Karpas-422 (cell line): Measurements from ENCODE around the gene RASGEF1B. TPM values are rescaled to one million over a fixed set of nuclear protein-coding genes. Genes with fewer than 3 reads are reported as not detected.

ENCODE experiments used
- DNase-seq: peaks from one replicate; pipeline ENCODE4 v3.0.0-alpha.2; 2015
- H2AFZ ChIP-seq: fragments of 200-600 bp; sonication (generic); 2 replicates; pipeline ENCODE4 v1.6.1; 2014; ENCODE audit warnings: antibody characterized with exemption, low read length, mixed read lengths
- H3K27ac ChIP-seq: fragments of 200-600 bp; sonication (generic); 2 replicates; pipeline ENCODE4 v1.5.1; 2014; ENCODE audit warnings: mild to moderate bottlenecking, low read length, moderate library complexity
- H3K27me3 ChIP-seq: fragments of 200-600 bp; sonication (generic); 2 replicates; pipeline ENCODE4 v1.6.1; 2014; ENCODE audit warnings: low read length, mixed read lengths
- H3K36me3 ChIP-seq: fragments of 200-600 bp; sonication (generic); 2 replicates; pipeline ENCODE4 v1.6.1; 2014; ENCODE audit warnings: low read length, mixed read lengths; ENCODE audit not compliant: insufficient read depth
- H3K4me1 ChIP-seq: fragments of 200-600 bp; sonication (generic); 2 replicates; pipeline ENCODE4 v1.6.1; 2014; ENCODE audit warnings: mild to moderate bottlenecking, low read length, mixed read lengths
- H3K4me2 ChIP-seq: fragments of 200-600 bp; sonication (generic); 2 replicates; pipeline ENCODE4 v1.6.1; 2014; ENCODE audit warnings: low read length, low read depth, mild to moderate bottlenecking; ENCODE audit not compliant: poor library complexity, severe bottlenecking
- H3K4me3 ChIP-seq: fragments of 200-600 bp; sonication (generic); 2 replicates; pipeline ENCODE4 v1.5.1; 2014; ENCODE audit warnings: mild to moderate bottlenecking, antibody characterized with exemption, low read length, mixed read lengths
- H3K79me2 ChIP-seq: fragments of 200-600 bp; sonication (generic); 2 replicates; pipeline ENCODE4 v1.6.1; 2014; ENCODE audit warnings: mild to moderate bottlenecking, low read length, mixed read lengths
- H3K9ac ChIP-seq: fragments of 200-600 bp; sonication (generic); 2 replicates; pipeline ENCODE4 v1.6.0; 2014; ENCODE audit warnings: low read length
- H3K9me2 ChIP-seq: fragments of 200-600 bp; sonication (generic), shearing (Covaris generic); replicated peaks from 2 replicates; pipeline ENCODE4 v1.6.0; 2014; ENCODE audit warnings: mild to moderate bottlenecking, low read length, moderate library complexity; ENCODE audit not compliant: insufficient read depth
- H3K9me3 ChIP-seq: fragments of 300-700, 200-600 bp; sonication (generic); 2 replicates; pipeline ENCODE4 v1.6.1; 2014; ENCODE audit warnings: low read length, mixed read lengths
- H4K20me1 ChIP-seq: fragments of 200-600 bp; sonication (generic); 2 replicates; pipeline ENCODE4 v1.6.1; 2014; ENCODE audit warnings: mild to moderate bottlenecking, antibody characterized with exemption, low read length, low read depth; ENCODE audit not compliant: insufficient read depth
- total RNA-seq: library from RNA; depleted of rRNA; stranded (reverse); fragments of >200 nt; shearing (Covaris generic); gene quantifications from 2 replicates; pipeline ENCODE4 v1.2.3, GENCODE V29; 2014; ENCODE audit warnings: low replicate concordance

The RASGEF1B gene
- total RNA-seq, 1 experiment from 2014 or later = 1.6 TPM

DNA sequence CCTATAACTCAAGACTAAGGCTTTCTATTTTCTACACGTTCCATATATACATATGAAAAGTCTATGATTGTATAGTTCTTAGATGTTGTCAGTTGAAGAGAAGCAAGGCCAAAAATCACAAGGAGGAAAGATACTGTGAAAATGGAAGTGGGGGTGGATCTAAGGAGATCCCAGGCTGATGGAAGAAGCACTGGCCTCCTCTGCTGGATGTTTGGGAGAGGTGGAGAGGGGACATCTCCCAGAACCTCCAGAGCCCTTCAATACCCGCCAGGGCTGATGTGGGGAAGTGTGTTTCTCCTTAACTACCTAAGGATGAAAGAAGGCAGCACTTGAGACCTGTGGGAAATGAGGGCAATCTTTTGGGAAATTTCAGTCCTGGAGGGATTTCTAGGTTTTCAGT, 67.4 kb downstream of the RASGEF1B start:
- no peaks in the 10 kb centered on the region for H3K79me2 ChIP-seq
- H3K27ac ChIP-seq = no peak overlapping the region
- H3K36me3 ChIP-seq = no peaks in the 10 kb centered on the region
- H3K9me3 ChIP-seq = no peaks in the 10 kb centered on the region
- H3K27me3 ChIP-seq = no peaks in the 10 kb centered on the region
- DNase-seq = no peak
- H4K20me1 ChIP-seq = no peaks in the 10 kb centered on the region
- no peak overlapping the region for H2AFZ ChIP-seq
- no peak overlapping the region for H3K4me2 ChIP-seq
- no peaks in the 10 kb centered on the region for H3K9me2 ChIP-seq
- H3K9ac ChIP-seq = no peak overlapping the region
- H3K4me1 ChIP-seq = no peaks in the 10 kb centered on the region
- no peak overlapping the region for H3K4me3 ChIP-seq

DNA sequence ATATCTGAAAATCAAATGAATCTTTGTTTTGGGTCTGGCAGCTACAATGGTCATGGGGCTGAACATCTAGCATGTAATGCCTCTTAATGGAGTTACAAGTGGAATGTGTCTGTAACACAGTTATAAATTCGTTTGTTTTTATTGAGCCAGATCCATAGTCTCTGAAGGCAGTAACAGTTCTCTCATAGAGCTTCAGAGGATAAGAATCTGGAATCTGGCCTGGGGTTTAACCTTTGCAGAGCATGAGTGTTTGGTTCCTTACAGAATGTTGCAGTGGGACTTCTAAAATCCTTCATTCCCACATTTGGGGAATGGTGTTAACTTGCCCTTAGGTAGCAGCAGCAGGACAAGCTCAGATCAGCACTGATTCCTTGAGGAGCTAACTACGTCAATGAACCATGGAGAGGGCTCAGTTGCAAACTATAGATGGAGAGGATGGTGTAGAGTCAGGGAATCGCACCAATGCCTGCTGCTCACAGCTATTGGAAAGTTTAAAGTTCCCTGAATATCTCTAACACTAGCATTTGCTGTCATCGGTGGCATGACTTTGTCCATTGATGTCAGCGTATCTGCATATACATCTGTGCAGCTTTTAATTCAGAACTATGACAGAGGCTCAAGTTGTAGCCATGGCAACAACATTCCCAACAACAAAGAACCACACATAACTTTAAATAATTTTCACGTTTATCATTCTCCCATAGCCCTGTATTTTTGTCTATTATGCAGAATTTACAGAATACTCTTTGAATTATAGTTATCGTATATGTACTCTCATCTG, 72.2 kb downstream of the RASGEF1B start:
- Histone ChIP-seq H3K4me2 (no peak overlapping the region), H3K4me1 (no peaks in the 10 kb centered on the region), H3K27me3 (no peaks in the 10 kb centered on the region), H3K36me3 (no peaks in the 10 kb centered on the region), H3K27ac (no peak overlapping the region), H3K9ac (no peak overlapping the region), H3K79me2 (no peaks in the 10 kb centered on the region), H3K4me3 (no peak overlapping the region), H3K9me2 (no peaks in the 10 kb centered on the region), H3K9me3 (no peaks in the 10 kb centered on the region), H2AFZ (no peak overlapping the region), H4K20me1 (no peaks in the 10 kb centered on the region)
- DNase-seq = no peak

DNA sequence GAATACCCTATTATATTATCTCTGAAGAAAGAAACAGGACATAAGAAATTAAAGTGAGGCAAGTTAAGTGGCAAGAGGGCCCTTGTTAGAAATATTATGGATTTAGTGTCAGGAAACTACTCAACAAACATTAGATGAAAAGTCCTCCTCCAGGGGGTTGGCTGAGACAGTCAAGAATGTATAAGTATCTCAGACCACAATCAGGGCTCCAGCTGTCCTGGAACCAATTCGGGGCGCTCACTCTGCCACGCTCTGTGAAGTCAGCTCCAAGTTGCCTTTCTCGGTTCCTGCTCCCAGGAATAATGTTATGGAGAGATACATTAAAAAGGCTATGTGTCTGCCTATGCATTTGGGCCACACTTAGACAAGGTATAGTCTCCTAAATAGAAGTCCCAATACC, 73.3 kb downstream of the RASGEF1B start:
- H3K79me2 ChIP-seq = no peaks in the 10 kb centered on the region
- no peak for DNase-seq
- H3K4me2 ChIP-seq = no peak overlapping the region
- H3K27ac ChIP-seq = no peak overlapping the region
- H3K9me2 ChIP-seq = no peaks in the 10 kb centered on the region
- no peak overlapping the region for H3K4me3 ChIP-seq
- H3K4me1 ChIP-seq = no peaks in the 10 kb centered on the region
- no peaks in the 10 kb centered on the region for H3K9me3 ChIP-seq
- H3K27me3 ChIP-seq = no peaks in the 10 kb centered on the region
- no peak overlapping the region for H2AFZ ChIP-seq
- no peaks in the 10 kb centered on the region for H3K36me3 ChIP-seq
- H3K9ac ChIP-seq = no peak overlapping the region
- H4K20me1 ChIP-seq = no peaks in the 10 kb centered on the region

- H3K9me2 ChIP-seq = no peaks in the 10 kb centered on the region
- no peak overlapping the region for H3K27ac ChIP-seq
- H3K9ac ChIP-seq = no peak overlapping the region
- no peaks in the 10 kb centered on the region for H3K9me3 ChIP-seq
- H4K20me1 ChIP-seq = no peaks in the 10 kb centered on the region
- no peaks in the 10 kb centered on the region for H3K79me2 ChIP-seq
- no peak overlapping the region for H2AFZ ChIP-seq
- no peak overlapping the region for H3K4me2 ChIP-seq
- H3K36me3 ChIP-seq = no peaks in the 10 kb centered on the region
- no peak for DNase-seq
- H3K4me1 ChIP-seq = no peaks in the 10 kb centered on the region
- no peak overlapping the region for H3K4me3 ChIP-seq
- no peaks in the 10 kb centered on the region for H3K27me3 ChIP-seq
Observed at GRCh38 chr4:81397635-81398034, 74.1 kb downstream of the RASGEF1B start.

DNA sequence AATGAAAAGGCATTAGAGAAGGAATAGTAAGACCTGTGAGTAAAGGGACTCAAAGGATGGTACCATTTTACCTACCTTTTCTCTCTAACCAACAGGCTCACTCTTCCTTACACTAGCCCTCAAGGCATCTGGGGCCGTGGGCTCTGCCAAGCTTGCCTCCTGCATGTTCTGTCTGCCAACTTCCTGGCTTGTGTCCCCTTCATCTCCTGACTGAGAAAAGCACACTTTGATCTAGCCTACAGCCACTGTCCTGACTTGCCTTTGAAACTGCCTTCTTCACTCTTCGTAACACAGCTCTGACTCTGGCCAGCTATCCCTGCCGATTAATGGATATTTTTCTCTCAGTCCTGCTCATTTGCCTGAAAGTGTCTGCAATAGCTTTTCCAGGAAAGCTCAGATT, 76.5 kb downstream of the RASGEF1B start:
- no peak overlapping the region for H3K9ac ChIP-seq
- H3K4me2 ChIP-seq = no peak overlapping the region
- H3K9me2 ChIP-seq = no peaks in the 10 kb centered on the region
- H3K4me3 ChIP-seq = no peak overlapping the region
- no peak for DNase-seq
- H3K27ac ChIP-seq = no peak overlapping the region
- H3K4me1 ChIP-seq = no peaks in the 10 kb centered on the region
- H3K9me3 ChIP-seq = no peaks in the 10 kb centered on the region
- H4K20me1 ChIP-seq = no peaks in the 10 kb centered on the region
- no peaks in the 10 kb centered on the region for H3K27me3 ChIP-seq
- no peaks in the 10 kb centered on the region for H3K36me3 ChIP-seq
- no peak overlapping the region for H2AFZ ChIP-seq
- no peaks in the 10 kb centered on the region for H3K79me2 ChIP-seq

DNA sequence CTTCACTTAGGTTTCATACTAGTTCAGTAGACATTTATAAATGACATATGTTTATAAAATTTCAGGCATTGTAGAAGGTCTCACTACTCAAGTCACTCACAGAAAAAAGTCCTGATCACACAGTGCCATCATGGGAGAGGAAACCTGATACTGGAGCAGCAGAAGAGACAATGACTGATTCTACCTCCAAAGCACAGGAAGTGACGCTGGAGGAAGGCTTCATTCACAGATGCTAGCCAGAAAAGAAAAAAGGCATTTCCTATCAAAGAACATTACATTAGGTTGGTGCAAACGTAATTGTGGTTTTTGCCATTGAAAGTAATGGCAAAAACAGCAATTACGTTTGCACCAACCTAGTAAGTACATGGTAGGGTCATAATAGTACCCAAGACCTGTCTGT, 79.5 kb downstream of the RASGEF1B start:
- Histone ChIP-seq H3K27me3 (no peaks in the 10 kb centered on the region), H3K4me1 (no peaks in the 10 kb centered on the region), H3K4me2 (no peak overlapping the region), H3K79me2 (no peaks in the 10 kb centered on the region), H3K36me3 (no peaks in the 10 kb centered on the region), H3K9ac (no peak overlapping the region), H3K27ac (no peak overlapping the region), H3K9me2 (no peaks in the 10 kb centered on the region), H2AFZ (no peak overlapping the region), H4K20me1 (no peaks in the 10 kb centered on the region), H3K4me3 (no peak overlapping the region), H3K9me3 (no peaks in the 10 kb centered on the region)
- no peak for DNase-seq

GRCh38 chr4:81389720-81390119, 82.0 kb downstream of the RASGEF1B start:
- no peaks in the 10 kb centered on the region for H4K20me1 ChIP-seq
- H3K9ac ChIP-seq = no peak overlapping the region
- H3K4me1 ChIP-seq = no peaks in the 10 kb centered on the region
- DNase-seq = no peak
- H3K27ac ChIP-seq = no peak overlapping the region
- no peaks in the 10 kb centered on the region for H3K79me2 ChIP-seq
- H3K4me3 ChIP-seq = no peak overlapping the region
- H3K9me2 ChIP-seq = no peaks in the 10 kb centered on the region
- no peak overlapping the region for H2AFZ ChIP-seq
- H3K4me2 ChIP-seq = no peak overlapping the region
- no peaks in the 10 kb centered on the region for H3K9me3 ChIP-seq
- H3K36me3 ChIP-seq = no peaks in the 10 kb centered on the region
- no peaks in the 10 kb centered on the region for H3K27me3 ChIP-seq

DNA sequence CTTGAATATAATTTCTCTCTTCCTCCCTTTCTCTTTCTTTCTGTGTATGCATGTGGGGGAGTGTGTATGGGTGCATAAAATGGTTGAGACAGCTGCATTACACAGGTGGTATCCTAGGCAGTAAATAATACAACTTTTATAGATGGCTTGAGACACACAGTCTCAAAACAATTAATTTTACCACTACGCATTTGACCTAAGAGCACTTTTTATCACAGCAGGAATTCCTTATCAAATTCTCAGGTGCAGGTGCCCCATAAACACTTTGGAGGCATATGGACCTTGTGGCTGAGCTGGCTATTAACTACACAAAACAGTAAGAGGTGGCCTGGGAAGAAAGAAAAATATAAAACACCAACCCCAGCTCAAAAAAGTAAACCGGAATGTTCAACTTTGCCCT, 91.3 kb downstream of the RASGEF1B start:
- Histone ChIP-seq H3K9ac (no peak overlapping the region), H3K4me1 (no peaks in the 10 kb centered on the region), H3K36me3 (no peaks in the 10 kb centered on the region), H3K27ac (no peak overlapping the region), H3K27me3 (no peaks in the 10 kb centered on the region), H3K9me3 (no peaks in the 10 kb centered on the region), H3K79me2 (no peaks in the 10 kb centered on the region), H3K4me2 (no peak overlapping the region), H3K9me2 (no peaks in the 10 kb centered on the region), H3K4me3 (no peak overlapping the region), H2AFZ (no peak overlapping the region), H4K20me1 (no peaks in the 10 kb centered on the region)
- no peak for DNase-seq
